Osteocyte (in vitro differentiated cells): Measurements from ENCODE around the gene TNFSF9. TPM values are rescaled to one million over a fixed set of nuclear protein-coding genes. Genes with fewer than 3 reads are reported as not detected.

ENCODE experiments used
- DNase-seq: peaks from one replicate; pipeline ENCODE4 v3.0.0; 2021; ENCODE audit warnings: mixed read lengths; ENCODE audit not compliant: unreplicated experiment; ENCODE audit errors: extremely low spot score
- H3K27ac Mint-ChIP-seq: one replicate; pipeline ENCODE4 v1.8.0; 2021; ENCODE audit warnings: mild to moderate bottlenecking, mixed read lengths; ENCODE audit not compliant: unreplicated experiment
- H3K27me3 Mint-ChIP-seq: one replicate; pipeline ENCODE4 v1.8.0; 2021; ENCODE audit warnings: mixed read lengths; ENCODE audit not compliant: unreplicated experiment
- H3K36me3 Mint-ChIP-seq: one replicate; pipeline ENCODE4 v1.8.0; 2021; ENCODE audit warnings: mixed read lengths; ENCODE audit not compliant: unreplicated experiment
- H3K4me1 Mint-ChIP-seq: one replicate; pipeline ENCODE4 v1.8.0; 2021; ENCODE audit warnings: mixed read lengths; ENCODE audit not compliant: unreplicated experiment
- H3K4me3 Mint-ChIP-seq: one replicate; pipeline ENCODE4 v1.8.0; 2021; ENCODE audit warnings: mild to moderate bottlenecking, moderate library complexity, mixed read lengths; ENCODE audit not compliant: unreplicated experiment
- H3K9me3 Mint-ChIP-seq: one replicate; pipeline ENCODE4 v1.8.0; 2021; ENCODE audit warnings: mixed read lengths; ENCODE audit not compliant: unreplicated experiment
- total RNA-seq: library from RNA; stranded (reverse); gene quantifications from 2 replicates; pipeline ENCODE4 v1.2.1, GENCODE V29; 2021
- TF ChIP-seq, protein P1 (sequence below): fragments of 200-600 bp; sonication (generic); IDR thresholded peaks from 2 replicates; pipeline ENCODE4 v1.5.0; 2021; ENCODE audit warnings: antibody characterized with exemption, mild to moderate bottlenecking, moderate library complexity

Gene TNFSF9
- total RNA-seq, 1 donor from 2014 or later: 1.5 TPM

DNA sequence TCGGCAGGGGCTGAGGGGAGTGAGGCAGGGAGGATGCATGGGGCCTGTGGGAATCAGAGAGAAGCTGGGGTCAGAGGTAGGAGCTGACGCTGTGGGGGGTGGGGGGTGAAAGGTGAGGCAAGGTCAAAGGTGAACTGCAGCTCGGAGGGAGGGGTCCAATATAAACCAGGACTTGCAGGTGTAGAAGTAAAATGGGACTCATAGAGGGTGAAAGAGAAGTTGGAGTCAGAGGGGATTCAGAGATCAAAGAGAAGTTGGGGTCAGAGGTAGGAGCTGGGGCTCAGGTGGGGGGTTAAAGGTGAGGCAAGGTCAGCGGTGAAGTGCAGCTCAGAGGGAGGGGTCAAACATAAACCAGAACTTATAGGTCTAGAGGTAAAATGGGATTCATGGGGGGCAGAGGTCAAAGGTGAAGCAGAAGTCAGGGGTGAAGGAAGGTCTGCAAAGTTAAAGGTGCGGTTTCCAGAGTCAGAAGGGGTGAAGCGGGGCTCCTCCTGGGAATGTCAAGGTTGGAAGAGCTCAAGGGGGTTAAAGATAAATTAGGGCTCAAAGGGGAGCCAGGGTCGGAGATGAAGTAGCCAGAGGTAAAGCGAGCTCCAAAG lies 36.3 kb upstream of the TNFSF9 start:
- H3K27me3 Mint-ChIP-seq: peaks cover 9% of the 10 kb centered on the region
- TF ChIP-seq, protein P1, sequence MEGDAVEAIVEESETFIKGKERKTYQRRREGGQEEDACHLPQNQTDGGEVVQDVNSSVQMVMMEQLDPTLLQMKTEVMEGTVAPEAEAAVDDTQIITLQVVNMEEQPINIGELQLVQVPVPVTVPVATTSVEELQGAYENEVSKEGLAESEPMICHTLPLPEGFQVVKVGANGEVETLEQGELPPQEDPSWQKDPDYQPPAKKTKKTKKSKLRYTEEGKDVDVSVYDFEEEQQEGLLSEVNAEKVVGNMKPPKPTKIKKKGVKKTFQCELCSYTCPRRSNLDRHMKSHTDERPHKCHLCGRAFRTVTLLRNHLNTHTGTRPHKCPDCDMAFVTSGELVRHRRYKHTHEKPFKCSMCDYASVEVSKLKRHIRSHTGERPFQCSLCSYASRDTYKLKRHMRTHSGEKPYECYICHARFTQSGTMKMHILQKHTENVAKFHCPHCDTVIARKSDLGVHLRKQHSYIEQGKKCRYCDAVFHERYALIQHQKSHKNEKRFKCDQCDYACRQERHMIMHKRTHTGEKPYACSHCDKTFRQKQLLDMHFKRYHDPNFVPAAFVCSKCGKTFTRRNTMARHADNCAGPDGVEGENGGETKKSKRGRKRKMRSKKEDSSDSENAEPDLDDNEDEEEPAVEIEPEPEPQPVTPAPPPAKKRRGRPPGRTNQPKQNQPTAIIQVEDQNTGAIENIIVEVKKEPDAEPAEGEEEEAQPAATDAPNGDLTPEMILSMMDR: no peak
- H3K4me3 Mint-ChIP-seq: no peak overlapping the region
- no peak for DNase-seq
- peaks cover 5% of the 10 kb centered on the region for H3K9me3 Mint-ChIP-seq
- no peak overlapping the region for H3K27ac Mint-ChIP-seq
- H3K36me3 Mint-ChIP-seq: no peaks in the 10 kb centered on the region
- no peaks in the 10 kb centered on the region for H3K4me1 Mint-ChIP-seq

DNA sequence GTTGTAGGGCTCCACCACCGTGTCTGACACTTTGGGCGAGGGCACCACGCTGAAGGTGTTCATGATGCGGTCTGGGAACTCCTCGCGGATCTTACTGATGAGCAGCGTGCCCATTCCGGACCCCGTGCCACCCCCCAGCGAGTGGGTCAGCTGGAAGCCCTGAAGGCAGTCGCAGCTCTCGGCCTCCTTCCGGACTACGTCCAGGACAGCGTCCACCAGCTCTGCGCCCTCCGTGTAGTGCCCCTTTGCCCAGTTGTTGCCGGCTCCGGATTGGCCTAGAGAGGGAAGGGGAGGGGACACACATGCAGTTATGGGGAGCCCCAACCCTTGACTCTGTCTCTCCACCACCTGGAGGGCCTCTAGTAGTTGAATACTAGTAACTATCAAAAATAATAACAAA lies 34.9 kb upstream of the TNFSF9 start:
- TF ChIP-seq, protein P1: no peak
- no peaks in the 10 kb centered on the region for H3K4me1 Mint-ChIP-seq
- no peak for DNase-seq
- no peak overlapping the region for H3K27ac Mint-ChIP-seq
- H3K27me3 Mint-ChIP-seq: peaks cover 15% of the 10 kb centered on the region
- H3K9me3 Mint-ChIP-seq: peaks cover 5% of the 10 kb centered on the region
- H3K36me3 Mint-ChIP-seq: no peaks in the 10 kb centered on the region
- no peak overlapping the region for H3K4me3 Mint-ChIP-seq

DNA sequence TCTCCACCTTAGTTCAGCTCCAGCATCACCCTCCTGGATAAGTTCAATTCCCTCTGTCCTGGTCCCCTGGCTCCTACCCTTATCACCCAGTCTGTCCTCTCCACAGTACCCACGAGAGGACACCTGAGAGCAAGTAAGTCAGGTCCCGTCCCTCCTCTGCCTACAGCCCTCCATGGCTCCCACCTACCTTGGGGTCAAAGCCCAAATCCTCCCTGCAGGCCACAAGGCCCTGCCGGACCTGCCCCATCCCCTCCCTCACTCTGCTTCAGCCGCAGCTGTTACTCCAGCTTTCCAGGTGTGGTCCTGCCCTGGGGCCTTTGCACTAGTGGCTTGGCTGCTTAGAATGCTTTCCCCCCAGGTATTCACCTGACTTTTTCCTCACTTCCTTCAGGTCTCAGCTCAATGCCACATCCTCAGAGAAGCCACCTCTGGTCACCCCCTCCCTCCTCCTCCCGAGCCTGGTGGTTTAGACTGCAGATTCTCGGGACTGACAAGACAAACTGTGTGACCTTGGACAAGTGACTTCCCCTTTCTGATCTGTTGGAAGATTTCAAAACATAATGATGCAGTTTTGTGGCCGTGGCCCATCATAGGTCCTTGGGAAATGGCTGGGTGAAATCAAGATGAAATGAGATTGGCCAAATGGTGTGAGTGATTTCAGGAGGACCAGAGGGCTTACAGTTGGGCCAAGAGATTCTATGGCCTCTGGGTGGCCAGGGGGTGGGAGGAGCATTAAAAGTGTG lies 32.4 kb upstream of the TNFSF9 start:
- Mint-ChIP-seq H3K36me3 (no peaks in the 10 kb centered on the region), H3K27me3 (peaks cover 29% of the 10 kb centered on the region)

DNA sequence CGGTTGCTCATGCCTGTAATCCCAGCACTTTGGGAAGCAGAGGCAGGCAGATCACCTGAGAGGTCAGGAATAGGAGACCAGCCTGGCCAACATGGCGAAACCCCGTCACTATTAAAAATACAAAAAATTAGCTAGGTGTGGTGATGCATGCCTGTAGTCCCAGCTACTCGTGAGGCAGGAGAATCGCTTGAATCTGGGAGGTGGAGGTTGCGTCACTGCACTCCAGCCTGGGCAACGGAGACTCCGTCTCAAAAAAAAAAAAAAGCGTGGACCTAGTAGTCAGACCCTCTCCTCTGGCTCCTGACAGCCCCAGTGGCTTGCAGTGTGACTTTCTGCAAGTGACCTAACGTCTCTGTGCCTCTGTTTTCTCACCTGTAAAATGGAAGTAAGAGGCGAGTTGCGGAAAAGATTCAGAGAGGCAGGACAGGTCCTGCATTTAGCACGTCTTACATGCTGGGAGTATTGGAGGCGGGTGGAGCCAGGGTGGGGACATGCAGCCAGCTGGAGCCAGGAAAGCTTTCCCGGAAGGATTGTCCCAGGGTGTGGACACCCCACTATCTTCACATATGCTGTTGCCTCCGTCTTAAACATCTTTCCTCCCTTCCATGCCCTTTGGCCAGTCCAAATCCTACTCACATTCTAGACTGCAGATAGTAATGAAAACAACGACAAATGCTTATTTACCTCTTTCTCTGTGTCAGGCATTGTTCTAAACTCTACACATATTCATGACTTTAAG lies 31.6 kb upstream of the TNFSF9 start:
- no peak for DNase-seq
- no peak overlapping the region for H3K27ac Mint-ChIP-seq
- H3K4me3 Mint-ChIP-seq: no peak overlapping the region
- H3K27me3 Mint-ChIP-seq: peaks cover 33% of the 10 kb centered on the region
- H3K9me3 Mint-ChIP-seq: no peaks in the 10 kb centered on the region
- H3K36me3 Mint-ChIP-seq: no peaks in the 10 kb centered on the region
- peaks cover 5% of the 10 kb centered on the region for H3K4me1 Mint-ChIP-seq
- TF ChIP-seq, protein P1: no peak

More for the DNA sequence above, 32.4 kb upstream of the TNFSF9 start:
- Mint-ChIP-seq H3K9me3 (no peaks in the 10 kb centered on the region), H3K27ac (no peak overlapping the region), H3K4me1 (peaks cover 5% of the 10 kb centered on the region), H3K4me3 (no peak overlapping the region)
- TF ChIP-seq, protein P1: no peak
- DNase-seq: no peak
